ENCODE results near the gene SLC49A4.

Gene SLC49A4

DNA sequence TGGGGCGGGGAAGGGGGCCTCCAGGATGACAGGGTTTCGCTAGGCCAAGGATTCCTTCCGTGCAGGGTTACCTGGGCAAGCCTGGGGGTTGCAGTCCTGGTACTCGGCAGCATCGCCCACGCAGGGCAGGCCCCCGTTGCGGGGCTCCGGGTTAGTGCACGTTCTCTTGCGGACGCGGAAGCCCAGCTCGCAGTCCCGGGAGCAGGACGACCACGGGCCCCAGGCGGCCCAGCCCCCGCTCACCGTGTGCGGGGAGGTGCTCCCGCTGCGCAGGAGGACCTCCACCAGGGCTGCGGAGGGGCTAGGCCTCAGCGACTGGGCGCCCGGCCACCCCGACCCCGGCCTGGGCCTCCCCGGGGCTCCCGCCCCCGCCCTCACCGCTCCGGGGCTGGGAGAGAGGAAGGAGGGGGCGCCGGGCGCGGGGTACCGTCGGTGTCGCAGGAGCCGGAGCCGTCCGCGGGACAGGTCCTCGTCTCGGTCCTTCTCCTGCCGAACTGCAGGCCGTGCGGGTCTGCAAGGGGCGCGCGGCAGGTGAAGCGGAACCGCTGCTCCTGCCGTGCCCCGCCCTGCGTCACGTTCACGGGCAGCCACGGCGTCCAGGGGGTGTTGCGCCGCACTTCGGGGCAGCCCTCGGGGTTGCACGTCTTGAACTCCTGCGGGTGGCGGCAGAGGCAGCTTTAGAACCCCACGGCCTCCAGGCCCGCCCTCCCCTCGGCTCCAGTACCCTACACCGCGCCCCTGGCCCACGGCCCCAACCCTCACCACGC lies 118.1 kb downstream of the SLC49A4 start:
- H3K4me1 ChIP-seq = peaks cover 4% of the 10 kb centered on the region
- DNase-seq = no peak
- TF ChIP-seq, protein P1, sequence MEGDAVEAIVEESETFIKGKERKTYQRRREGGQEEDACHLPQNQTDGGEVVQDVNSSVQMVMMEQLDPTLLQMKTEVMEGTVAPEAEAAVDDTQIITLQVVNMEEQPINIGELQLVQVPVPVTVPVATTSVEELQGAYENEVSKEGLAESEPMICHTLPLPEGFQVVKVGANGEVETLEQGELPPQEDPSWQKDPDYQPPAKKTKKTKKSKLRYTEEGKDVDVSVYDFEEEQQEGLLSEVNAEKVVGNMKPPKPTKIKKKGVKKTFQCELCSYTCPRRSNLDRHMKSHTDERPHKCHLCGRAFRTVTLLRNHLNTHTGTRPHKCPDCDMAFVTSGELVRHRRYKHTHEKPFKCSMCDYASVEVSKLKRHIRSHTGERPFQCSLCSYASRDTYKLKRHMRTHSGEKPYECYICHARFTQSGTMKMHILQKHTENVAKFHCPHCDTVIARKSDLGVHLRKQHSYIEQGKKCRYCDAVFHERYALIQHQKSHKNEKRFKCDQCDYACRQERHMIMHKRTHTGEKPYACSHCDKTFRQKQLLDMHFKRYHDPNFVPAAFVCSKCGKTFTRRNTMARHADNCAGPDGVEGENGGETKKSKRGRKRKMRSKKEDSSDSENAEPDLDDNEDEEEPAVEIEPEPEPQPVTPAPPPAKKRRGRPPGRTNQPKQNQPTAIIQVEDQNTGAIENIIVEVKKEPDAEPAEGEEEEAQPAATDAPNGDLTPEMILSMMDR (IDR thresholded peaks at IDR 0.05; ENCODE audit: low read depth, low read length) = no peak
- H3K9me3 ChIP-seq = no peaks in the 10 kb centered on the region
- H3K36me3 ChIP-seq = no peaks in the 10 kb centered on the region
- no peaks in the 10 kb centered on the region for H3K27me3 ChIP-seq
- H3K4me3 ChIP-seq (ENCODE audit: low read depth, low read length) = no peak overlapping the region

DNA sequence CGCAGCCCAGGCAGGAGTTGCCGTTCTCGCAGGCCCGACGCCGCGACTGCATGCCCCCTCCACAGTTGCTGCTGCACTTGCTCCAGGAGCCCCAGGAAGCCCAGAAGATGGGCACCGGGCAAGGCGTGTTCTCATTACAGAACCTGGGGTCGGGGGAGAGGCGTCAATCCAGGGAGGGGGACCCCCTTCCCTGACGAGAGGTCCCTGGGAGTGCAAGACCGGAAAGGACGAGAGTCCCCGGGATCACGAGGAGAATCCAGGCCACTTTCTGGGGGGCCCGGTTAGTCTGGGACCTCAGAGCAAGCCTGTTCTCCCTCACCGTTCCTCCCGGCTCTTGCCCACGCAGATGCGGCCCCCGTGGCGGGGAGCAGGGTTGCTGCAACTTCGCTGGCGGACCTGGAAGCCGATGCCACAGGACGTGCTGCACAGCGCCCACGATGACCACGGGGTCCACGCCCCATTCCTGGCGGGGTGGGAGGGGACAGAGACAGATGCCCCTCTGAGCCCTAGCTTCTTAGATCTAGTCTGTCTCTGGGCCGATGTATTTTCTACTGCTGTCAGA lies 118.8 kb downstream of the SLC49A4 start:
- H3K4me3 ChIP-seq (ENCODE audit: low read depth, low read length) = no peak overlapping the region
- no peaks in the 10 kb centered on the region for H3K36me3 ChIP-seq
- peaks cover 4% of the 10 kb centered on the region for H3K4me1 ChIP-seq
- TF ChIP-seq, protein P1 (IDR thresholded peaks at IDR 0.05; ENCODE audit: low read depth, low read length) = no peak
- H3K9me3 ChIP-seq = no peaks in the 10 kb centered on the region
- H3K27me3 ChIP-seq = no peaks in the 10 kb centered on the region
- no peak for DNase-seq

DNA sequence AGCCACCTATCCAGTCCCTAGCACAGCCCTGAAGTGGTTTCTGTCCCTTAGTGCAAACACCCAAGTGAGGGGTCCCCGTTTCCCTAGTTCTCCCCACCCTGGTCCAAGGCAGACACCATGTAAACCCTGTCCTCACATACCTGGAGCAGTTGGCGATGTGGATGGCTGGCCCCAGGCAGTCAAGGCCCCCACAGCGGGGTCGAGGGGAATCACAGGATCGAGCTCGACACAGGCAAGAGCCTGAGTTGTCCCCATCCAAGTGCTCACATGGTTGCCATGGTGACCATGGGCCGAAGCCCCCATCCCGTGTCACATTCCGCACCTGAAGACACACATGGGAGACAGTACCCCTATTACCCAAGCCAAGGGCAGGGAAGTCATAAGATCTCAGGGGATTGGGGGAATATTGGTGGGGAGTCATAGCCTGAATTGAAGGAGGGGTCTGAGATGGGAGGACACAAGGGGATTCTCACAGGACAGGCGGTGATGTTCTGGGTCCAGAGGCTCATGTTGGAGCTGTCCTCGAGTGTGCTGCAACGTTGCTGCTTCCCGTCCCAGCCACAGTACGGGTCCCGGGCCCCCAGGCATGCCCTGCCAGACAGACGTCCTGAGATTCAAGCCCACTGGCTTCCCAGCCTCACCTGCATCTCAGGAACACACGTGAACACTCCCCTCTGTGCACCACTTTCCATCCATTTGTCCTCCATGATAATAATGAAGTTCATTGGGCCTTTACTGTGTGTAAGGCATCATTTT lies 120.6 kb downstream of the SLC49A4 start:
- Histone ChIP-seq H3K27me3 (no peaks in the 10 kb centered on the region), H3K9me3 (no peaks in the 10 kb centered on the region), H3K4me1 (peaks cover 6% of the 10 kb centered on the region; the same call in 1 of the 2 replicates), H3K4me3 (ENCODE audit: low read depth, low read length) (no peak overlapping the region), H3K36me3 (no peaks in the 10 kb centered on the region)
- TF ChIP-seq, protein P1 (IDR thresholded peaks at IDR 0.05; ENCODE audit: low read depth, low read length) = no peak
- DNase-seq = no peak

DNA sequence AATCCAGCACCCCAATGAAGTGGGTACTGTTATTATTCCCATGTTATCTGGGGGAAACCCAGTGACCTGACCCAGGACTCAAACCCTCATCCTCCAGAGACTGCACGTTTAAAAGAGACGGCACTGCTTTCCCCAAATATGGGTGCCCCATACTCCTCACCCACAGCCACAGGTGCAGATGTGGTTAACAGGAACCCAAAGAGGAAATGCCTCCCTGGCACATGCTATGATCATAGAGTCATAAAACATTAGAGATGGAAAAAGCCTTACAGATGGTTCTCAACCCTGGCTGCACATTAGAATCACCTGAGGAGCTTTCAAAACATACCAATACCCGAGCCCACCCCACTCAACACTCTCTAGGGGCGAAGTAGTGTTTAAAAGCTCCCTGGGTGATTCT lies 121.2 kb downstream of the SLC49A4 start:
- H3K36me3 ChIP-seq = no peaks in the 10 kb centered on the region
- TF ChIP-seq, protein P1 (IDR thresholded peaks at IDR 0.05; ENCODE audit: low read depth, low read length) = no peak
- H3K4me1 ChIP-seq = peaks cover 6% of the 10 kb centered on the region; the same call in 1 of the 2 replicates
- H3K9me3 ChIP-seq = no peaks in the 10 kb centered on the region
- H3K27me3 ChIP-seq = no peaks in the 10 kb centered on the region
- no peak overlapping the region for H3K4me3 ChIP-seq (ENCODE audit: low read depth, low read length)
- no peak for DNase-seq

DNA sequence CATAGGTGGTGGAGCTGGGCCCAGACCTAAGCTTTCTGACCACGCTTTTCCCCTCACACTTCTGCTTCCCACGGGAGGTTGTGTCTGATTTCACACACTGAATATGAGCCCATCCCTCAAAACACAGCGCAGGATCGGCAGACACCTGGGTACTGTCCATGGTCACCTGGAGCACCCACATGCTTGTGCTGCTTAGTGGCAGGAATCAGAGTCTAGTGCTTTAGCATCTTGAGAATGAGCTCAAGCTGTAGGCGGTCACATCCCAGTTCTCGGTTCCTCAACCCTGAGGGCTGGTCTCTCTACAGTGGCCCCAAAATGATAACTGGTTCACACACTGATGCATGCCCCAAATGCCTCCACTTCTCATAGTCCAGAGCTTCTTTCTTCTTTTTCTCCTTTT lies 121.7 kb downstream of the SLC49A4 start:
- H3K36me3 ChIP-seq = no peaks in the 10 kb centered on the region
- H3K27me3 ChIP-seq = no peaks in the 10 kb centered on the region

More for the DNA sequence above, 121.7 kb downstream of the SLC49A4 start:
- TF ChIP-seq, protein P1 (IDR thresholded peaks at IDR 0.05; ENCODE audit: low read depth, low read length) = no peak
- H3K9me3 ChIP-seq = no peaks in the 10 kb centered on the region
- H3K4me3 ChIP-seq (ENCODE audit: low read depth, low read length) = no peak overlapping the region
- no peak for DNase-seq
- peaks cover 6% of the 10 kb centered on the region; the same call in 1 of the 2 replicates for H3K4me1 ChIP-seq

Data from BE2C (cell line).